BE2C (cell line): Measurements from ENCODE around the gene KPNB1.
A peak's percentile ranks its signal among the peaks of the same experiment; 100 is the strongest.

Experiments used
- DNase-seq: peaks from one replicate; pipeline ENCODE4 v3.0.0-alpha.2; 2020
- H3K27me3 ChIP-seq: fragments of 250-450 bp; sonication (Bioruptor Pico); 2 replicates; pipeline ENCODE4 v1.5.1; 2020; ENCODE audit warnings: mild to moderate bottlenecking
- H3K36me3 ChIP-seq: fragments of 250-450 bp; sonication (Bioruptor Pico); 2 replicates; pipeline ENCODE4 v1.5.1; 2020; ENCODE audit warnings: mild to moderate bottlenecking
- H3K4me1 ChIP-seq: fragments of 250-450 bp; sonication (Bioruptor Pico); 2 replicates; pipeline ENCODE4 v1.5.1; 2020
- H3K4me3 ChIP-seq: 2 replicates; pipeline ENCODE4 v1.5.1; 2011; ENCODE audit warnings: low read depth, low read length
- H3K9me3 ChIP-seq: fragments of 250-450 bp; sonication (Bioruptor Pico); 2 replicates; pipeline ENCODE4 v1.5.1; 2020
- CTCF ChIP-seq: IDR thresholded peaks from 2 replicates; pipeline ENCODE4 v1.5.1; 2012; ENCODE audit warnings: mild to moderate bottlenecking, low read depth, low read length

The KPNB1 gene

GRCh38 chr17:47729476-47729875 is 79.8 kb downstream of the KPNB1 start:
- TF ChIP-seq CTCF = no peak
- Histone ChIP-seq H3K4me1 (peaks cover 2% of the 10 kb centered on the region; the same call in 1 of the 2 replicates), H3K36me3 (no peaks in the 10 kb centered on the region), H3K27me3 (peaks cover 20% of the 10 kb centered on the region), H3K4me3 (no peak overlapping the region), H3K9me3 (no peaks in the 10 kb centered on the region)
- DNase-seq = peak; percentile 1

GRCh38 chr17:47730681-47731080 is 81.0 kb downstream of the KPNB1 start:
- Histone ChIP-seq H3K4me3 (no peak overlapping the region), H3K27me3 (peaks cover 27% of the 10 kb centered on the region), H3K4me1 (peaks cover 2% of the 10 kb centered on the region; the same call in 1 of the 2 replicates)

GRCh38 chr17:47731396-47731795 is 81.7 kb downstream of the KPNB1 start:
- H3K36me3 ChIP-seq = no peaks in the 10 kb centered on the region
- H3K9me3 ChIP-seq = no peaks in the 10 kb centered on the region
- peaks cover 2% of the 10 kb centered on the region; the same call in 1 of the 2 replicates for H3K4me1 ChIP-seq
- TF ChIP-seq CTCF = no peak
- H3K4me3 ChIP-seq = no peak overlapping the region
- peaks cover 27% of the 10 kb centered on the region for H3K27me3 ChIP-seq
- DNase-seq = no peak

More at GRCh38 chr17:47730681-47731080, 81.0 kb downstream of the KPNB1 start:
- no peak for TF ChIP-seq CTCF
- no peak for DNase-seq
- Histone ChIP-seq H3K36me3 (no peaks in the 10 kb centered on the region), H3K9me3 (no peaks in the 10 kb centered on the region)

GRCh38 chr17:47732399-47733046 is 82.8 kb downstream of the KPNB1 start:
- no peak overlapping the region for H3K4me3 ChIP-seq
- TF ChIP-seq CTCF = no peak
- no peaks in the 10 kb centered on the region for H3K4me1 ChIP-seq
- no peaks in the 10 kb centered on the region for H3K9me3 ChIP-seq
- DNase-seq = no peak
- H3K27me3 ChIP-seq = peaks cover 27% of the 10 kb centered on the region
- H3K36me3 ChIP-seq = no peaks in the 10 kb centered on the region

- peak; percentile 38 for TF ChIP-seq CTCF
- Histone ChIP-seq H3K4me1 (no peaks in the 10 kb centered on the region), H3K4me3 (peak within 1 kb of the TSS; percentile 38), H3K27me3 (peaks cover 27% of the 10 kb centered on the region), H3K9me3 (no peaks in the 10 kb centered on the region), H3K36me3 (no peaks in the 10 kb centered on the region)
- peak; percentile 90 for DNase-seq
These were observed 83.4 kb downstream of the KPNB1 start, which contains the start of gene TBX21 for GRCh38 chr17:47733047-47733673. TBX21 (plus strand) TSS chr17:47733236; CDS start chr17:47733455, 219 bp downstream.
